NCI-H510A (cell line): Measurements from ENCODE around the gene BCKDHB.
"Not testable (repeated sequence)": the region's sequence is repeated elsewhere in the genome, so short reads cannot be mapped to it uniquely, and the experiment has no call there.

Experiments used
- DNase-seq: peaks from one replicate; lab custom pipeline; 2025; lab: John Stamatoyannopoulos, UW

The BCKDHB gene

GRCh38 chr6:80106418-80107235 is at the start of gene BCKDHB:
BCKDHB (plus strand) TSS chr6:80106671; CDS start chr6:80106694, 23 bp downstream.
- DNase-seq, result peak; percentile 93

- no peak for DNase-seq
Observed at GRCh38 chr6:80060774-80061173, 45.7 kb upstream of the BCKDHB start.

GRCh38 chr6:80068146-80068545 is 38.3 kb upstream of the BCKDHB start:
- not testable (repeated sequence) for DNase-seq

- not testable (repeated sequence) for DNase-seq
Observed at GRCh38 chr6:80070431-80070830, 36.0 kb upstream of the BCKDHB start.

- no peak for DNase-seq
Observed at GRCh38 chr6:80077067-80077466, 29.4 kb upstream of the BCKDHB start.

GRCh38 chr6:80088637-80089036 is 17.8 kb upstream of the BCKDHB start:
- DNase-seq, result no peak

- no peak for DNase-seq
Observed at GRCh38 chr6:80091506-80091905, 15.0 kb upstream of the BCKDHB start.

GRCh38 chr6:80094017-80094416 is 12.5 kb upstream of the BCKDHB start:
- DNase-seq, result no peak

GRCh38 chr6:80095600-80095999 is 10.9 kb upstream of the BCKDHB start:
- DNase-seq, result no peak

- no peak for DNase-seq
Observed at GRCh38 chr6:80098392-80098791, 8.1 kb upstream of the BCKDHB start.

- no peak for DNase-seq
Observed at GRCh38 chr6:80104520-80104919, 2.0 kb upstream of the BCKDHB start.

GRCh38 chr6:80105972-80106417 is 476 bp upstream of the BCKDHB start:
- no peak for DNase-seq

- DNase-seq, result not testable (repeated sequence)
Observed at GRCh38 chr6:80122576-80122975, 16.1 kb downstream of the BCKDHB start.

GRCh38 chr6:80126657-80127345 is 20.3 kb downstream of the BCKDHB start:
- no peak for DNase-seq

- DNase-seq, result no peak
Observed at GRCh38 chr6:80129485-80129884, 23.0 kb downstream of the BCKDHB start.

- peak; percentile 33 for DNase-seq
Observed at GRCh38 chr6:80133020-80133419, 26.5 kb downstream of the BCKDHB start.

GRCh38 chr6:80134065-80134464 is 27.6 kb downstream of the BCKDHB start:
- no peak for DNase-seq

GRCh38 chr6:80142586-80142985 is 36.1 kb downstream of the BCKDHB start:
- no peak for DNase-seq

- DNase-seq, result no peak
Observed at GRCh38 chr6:80143419-80143937, 37.0 kb downstream of the BCKDHB start.

GRCh38 chr6:80144753-80145315 is 38.4 kb downstream of the BCKDHB start:
- DNase-seq, result no peak

GRCh38 chr6:80145509-80145908 is 39.0 kb downstream of the BCKDHB start:
- DNase-seq, result no peak

GRCh38 chr6:80145921-80146320 is 39.5 kb downstream of the BCKDHB start:
- DNase-seq, result no peak

GRCh38 chr6:80148220-80148619 is 41.7 kb downstream of the BCKDHB start:
- no peak for DNase-seq
